Measurements from ENCODE around the gene DOCK1. TPM values are rescaled to one million over a fixed set of nuclear protein-coding genes. Genes with fewer than 3 reads are reported as not detected.

DOCK1 gene
- total and polyA plus RNA-seq, 2 donors (not counting 1 experiment from before 2014, with no cell fraction given), result 20.5 to 91.0 TPM

DNA sequence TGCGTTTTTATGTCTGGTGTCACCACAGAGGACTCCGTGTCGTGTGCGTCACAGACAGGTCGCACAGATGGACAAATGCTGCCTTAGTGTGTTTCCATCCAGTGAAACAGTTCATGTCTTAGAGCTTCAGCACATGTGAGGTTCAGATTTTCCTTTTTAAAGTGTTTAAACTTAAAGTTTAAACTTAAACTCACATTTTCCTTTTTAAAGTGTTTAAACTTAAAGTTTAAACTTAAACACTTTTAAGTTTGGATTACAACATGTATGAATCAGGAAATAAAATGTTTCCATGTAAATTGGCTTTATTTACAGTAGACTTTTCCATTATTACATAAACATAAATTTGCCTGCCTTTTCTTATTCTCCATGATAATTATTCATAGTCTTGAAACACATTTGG is 223.9 kb downstream of the DOCK1 start:
- no peak for DNase-seq (ENCODE audit: low read depth in 2 of 2)
- no peak for TF ChIP-seq CTCF (conservative IDR thresholded peaks at IDR 0.05 in 1 of 2, IDR thresholded peaks at IDR 0.05 in 1 of 2; ENCODE audit: low read depth in 1 of 2, low read length in 2 of 2)
- no peak for TF ChIP-seq EZH2 (IDR thresholded peaks at IDR 0.05; ENCODE audit: low read length, missing control alignments)

DNA sequence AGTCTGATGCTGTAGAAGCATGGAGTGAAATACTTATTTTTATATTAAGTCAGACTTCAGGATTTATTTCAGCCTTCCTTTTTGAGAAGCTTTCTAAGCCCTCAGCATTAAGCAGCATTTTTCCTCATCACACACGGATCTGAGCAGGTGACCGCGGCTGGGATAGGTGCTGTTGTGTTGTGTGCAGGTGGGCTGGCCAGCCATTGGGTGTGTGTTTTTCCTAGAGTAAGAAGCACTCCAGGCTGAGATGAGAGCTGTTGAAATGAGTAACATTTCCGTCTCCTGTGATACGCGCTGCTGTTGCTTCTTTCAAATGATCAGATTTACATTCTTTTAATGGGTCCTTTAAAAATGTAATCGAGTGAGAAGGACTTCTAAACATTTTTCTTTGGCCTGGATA is 227.2 kb downstream of the DOCK1 start:
- Histone ChIP-seq H3K27ac (ENCODE audit: insufficient read depth, low read length) (no peak overlapping the region), H3K79me2 (ENCODE audit: control insufficient read depth, insufficient read depth, low read length) (no peaks in the 10 kb centered on the region), H3K9me3 (ENCODE audit: control insufficient read depth, insufficient read depth, low read depth, low read length) (no peaks in the 10 kb centered on the region), H3K9ac (ENCODE audit: insufficient read depth, low read length) (no peak overlapping the region), H3K4me3 (replicated peaks in 1 of 4; ENCODE audit: control extremely low read depth in 1 of 4, insufficient read depth in 1 of 4, low read depth in 3 of 4, low read length in 4 of 4) (no peak overlapping the region), H3K27me3 (ENCODE audit: control insufficient read depth, insufficient read depth, low read length) (no peaks in the 10 kb centered on the region), H3K4me2 (ENCODE audit: extremely low read depth, insufficient read depth, low read length) (no peak overlapping the region), H3K36me3 (ENCODE audit: control insufficient read depth, insufficient read depth, low read length) (peaks cover 3% of the 10 kb centered on the region), H4K20me1 (ENCODE audit: control insufficient read depth, extremely low read depth, insufficient read depth, low read length) (no peaks in the 10 kb centered on the region), H2AFZ (ENCODE audit: low read length) (no peak overlapping the region), H3K4me1 (ENCODE audit: control insufficient read depth, extremely low read depth, insufficient read depth, low read length) (no peaks in the 10 kb centered on the region)
- DNase-seq (ENCODE audit: low read depth in 2 of 2), result no peak
- TF ChIP-seq EZH2 (IDR thresholded peaks at IDR 0.05; ENCODE audit: low read length, missing control alignments) (no peak), CTCF (conservative IDR thresholded peaks at IDR 0.05 in 1 of 2, IDR thresholded peaks at IDR 0.05 in 1 of 2; ENCODE audit: low read depth in 1 of 2, low read length in 2 of 2) (no peak)

More for the DNA sequence above, 223.9 kb downstream of the DOCK1 start:
- Histone ChIP-seq H3K9me3 (ENCODE audit: control insufficient read depth, insufficient read depth, low read depth, low read length) (no peaks in the 10 kb centered on the region), H2AFZ (ENCODE audit: low read length) (no peak overlapping the region), H3K9ac (ENCODE audit: insufficient read depth, low read length) (no peak overlapping the region), H3K27me3 (ENCODE audit: control insufficient read depth, insufficient read depth, low read length) (no peaks in the 10 kb centered on the region), H3K79me2 (ENCODE audit: control insufficient read depth, insufficient read depth, low read length) (no peaks in the 10 kb centered on the region), H3K27ac (ENCODE audit: insufficient read depth, low read length) (no peak overlapping the region), H3K4me2 (ENCODE audit: extremely low read depth, insufficient read depth, low read length) (no peak overlapping the region), H3K4me1 (ENCODE audit: control insufficient read depth, extremely low read depth, insufficient read depth, low read length) (no peaks in the 10 kb centered on the region), H3K4me3 (replicated peaks in 1 of 4; ENCODE audit: control extremely low read depth in 1 of 4, insufficient read depth in 1 of 4, low read depth in 3 of 4, low read length in 4 of 4) (no peak overlapping the region), H3K36me3 (ENCODE audit: control insufficient read depth, insufficient read depth, low read length) (peaks cover 1% of the 10 kb centered on the region), H4K20me1 (ENCODE audit: control insufficient read depth, extremely low read depth, insufficient read depth, low read length) (no peaks in the 10 kb centered on the region)

- Histone ChIP-seq H3K4me1 (ENCODE audit: control insufficient read depth, extremely low read depth, insufficient read depth, low read length) (no peaks in the 10 kb centered on the region), H3K9ac (ENCODE audit: insufficient read depth, low read length) (no peak overlapping the region), H2AFZ (ENCODE audit: low read length) (no peak overlapping the region), H3K4me2 (ENCODE audit: extremely low read depth, insufficient read depth, low read length) (no peak overlapping the region), H3K27ac (ENCODE audit: insufficient read depth, low read length) (no peak overlapping the region), H3K79me2 (ENCODE audit: control insufficient read depth, insufficient read depth, low read length) (no peaks in the 10 kb centered on the region), H3K4me3 (replicated peaks in 1 of 4; ENCODE audit: control extremely low read depth in 1 of 4, insufficient read depth in 1 of 4, low read depth in 3 of 4, low read length in 4 of 4) (no peak overlapping the region), H3K9me3 (ENCODE audit: control insufficient read depth, insufficient read depth, low read depth, low read length) (no peaks in the 10 kb centered on the region), H3K27me3 (ENCODE audit: control insufficient read depth, insufficient read depth, low read length) (no peaks in the 10 kb centered on the region), H3K36me3 (ENCODE audit: control insufficient read depth, insufficient read depth, low read length) (peaks cover 3% of the 10 kb centered on the region), H4K20me1 (ENCODE audit: control insufficient read depth, extremely low read depth, insufficient read depth, low read length) (no peaks in the 10 kb centered on the region)
- DNase-seq (ENCODE audit: low read depth in 2 of 2), result no peak
- no peak for TF ChIP-seq EZH2 (IDR thresholded peaks at IDR 0.05; ENCODE audit: low read length, missing control alignments)
- TF ChIP-seq CTCF (conservative IDR thresholded peaks at IDR 0.05 in 1 of 2, IDR thresholded peaks at IDR 0.05 in 1 of 2; ENCODE audit: low read depth in 1 of 2, low read length in 2 of 2), result no peak
Observed at GRCh38 chr10:127133225-127133624, 228.0 kb downstream of the DOCK1 start.

Data from fibroblast of lung (primary cell).